Breast epithelium (tissue), 3 donors: ENCODE data around the gene GNLY.

Source experiments
- CTCF ChIP-seq, 3 donors: fragments of 450-650 bp; IDR thresholded peaks; one replicate each; pipeline ENCODE4 v1.5.1; 2016 to 2017; ENCODE audit warnings: antibody characterized with exemption in 3 of 3, mild to moderate bottlenecking in 3 of 3, moderate library complexity in 3 of 3
- POLR2A ChIP-seq: fragments of 450-650 bp; IDR thresholded peaks from one replicate; pipeline ENCODE4 v1.6.1; 2016; ENCODE audit warnings: antibody characterized with exemption, mild to moderate bottlenecking, moderate library complexity
- POLR2AphosphoS5 ChIP-seq, 3 donors: sonication (generic); formaldehyde crosslinking; IDR thresholded peaks; one replicate each; pipeline ENCODE4 v1.6.1; 2017; ENCODE audit warnings: antibody characterized with exemption in 3 of 3

GRCh38 chr2:85718009-85718391 lies 23.8 kb downstream of the GNLY start:
- no peak for TF ChIP-seq POLR2AphosphoS5 (IDR thresholded peaks at IDR 0.05)
- no peak for TF ChIP-seq POLR2A
- no peak for TF ChIP-seq CTCF (IDR thresholded peaks at IDR 0.05)
